ENCODE measurements around the gene C17orf113. TPM values are rescaled to one million over a fixed set of nuclear protein-coding genes. Genes with fewer than 3 reads are reported as not detected.
A peak's percentile ranks its signal among the peaks of the same experiment; 100 is the strongest.

C17orf113 gene
- total RNA-seq, 4 donors from 2014 or later, result 0.37 to 4.1 (median 3.7) TPM; not detected in 1

DNA sequence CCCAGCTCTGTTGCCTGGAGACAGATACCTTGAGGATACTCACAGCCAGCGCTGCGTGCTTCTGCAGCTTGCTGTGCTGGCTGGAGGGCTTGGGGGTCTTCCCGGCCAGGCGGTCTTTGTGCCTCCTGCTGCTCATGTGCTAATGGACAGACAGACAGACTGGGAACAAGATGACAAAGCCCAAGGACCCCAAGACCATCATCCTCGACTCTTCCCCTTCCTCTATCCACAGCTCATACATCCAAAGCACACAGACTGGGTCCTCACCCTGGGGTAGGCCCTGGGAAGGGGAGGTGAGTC is 22.9 kb downstream of the C17orf113 start:
- Histone ChIP-seq H3K4me1 (peaks cover 4 to 18% (median 12%) of the 10 kb centered on the region in 4 donors), H3K4me3 (no peak overlapping the region), H3K27me3 (no peaks in the 10 kb centered on the region), H3K27ac (no peak overlapping the region), H3K36me3 (peaks cover 0 to 13% (median 2%) of the 10 kb centered on the region in 4 donors), H3K9me3 (no peaks in the 10 kb centered on the region)
- in situ Hi-C loops (cut with MboI; ENCODE audit: low pct_ligation_motif_present in 1 of 4, low pct_unique_long_range_greater_than_20kb in 1 of 4, low sequenced_read_pairs in 3 of 4), result no loop called here
- 76 to 100% methylated on average over 1 to 5 of the region's 5 CpGs for WGBS, 2 donors (ENCODE audit: low coverage in 1 of 2)
- intact Hi-C loops (cut with DNase I; ENCODE audit: low total_unique reads), result loop anchor here (5.0 kb wide), 2 partner anchors 70 to 85 kb away; partner anchors contain the start of genes DHX58 and ZNF385C
- TF ChIP-seq, protein P1, sequence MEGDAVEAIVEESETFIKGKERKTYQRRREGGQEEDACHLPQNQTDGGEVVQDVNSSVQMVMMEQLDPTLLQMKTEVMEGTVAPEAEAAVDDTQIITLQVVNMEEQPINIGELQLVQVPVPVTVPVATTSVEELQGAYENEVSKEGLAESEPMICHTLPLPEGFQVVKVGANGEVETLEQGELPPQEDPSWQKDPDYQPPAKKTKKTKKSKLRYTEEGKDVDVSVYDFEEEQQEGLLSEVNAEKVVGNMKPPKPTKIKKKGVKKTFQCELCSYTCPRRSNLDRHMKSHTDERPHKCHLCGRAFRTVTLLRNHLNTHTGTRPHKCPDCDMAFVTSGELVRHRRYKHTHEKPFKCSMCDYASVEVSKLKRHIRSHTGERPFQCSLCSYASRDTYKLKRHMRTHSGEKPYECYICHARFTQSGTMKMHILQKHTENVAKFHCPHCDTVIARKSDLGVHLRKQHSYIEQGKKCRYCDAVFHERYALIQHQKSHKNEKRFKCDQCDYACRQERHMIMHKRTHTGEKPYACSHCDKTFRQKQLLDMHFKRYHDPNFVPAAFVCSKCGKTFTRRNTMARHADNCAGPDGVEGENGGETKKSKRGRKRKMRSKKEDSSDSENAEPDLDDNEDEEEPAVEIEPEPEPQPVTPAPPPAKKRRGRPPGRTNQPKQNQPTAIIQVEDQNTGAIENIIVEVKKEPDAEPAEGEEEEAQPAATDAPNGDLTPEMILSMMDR (IDR thresholded peaks at IDR 0.05), result no peak
- TF ChIP-seq POLR2AphosphoS5 (IDR thresholded peaks at IDR 0.05) (no peak), EP300 (IDR thresholded peaks at IDR 0.05; ENCODE audit: low read depth) (no peak), POLR2A (IDR thresholded peaks at IDR 0.05) (no peak)
- no peak for DNase-seq

DNA sequence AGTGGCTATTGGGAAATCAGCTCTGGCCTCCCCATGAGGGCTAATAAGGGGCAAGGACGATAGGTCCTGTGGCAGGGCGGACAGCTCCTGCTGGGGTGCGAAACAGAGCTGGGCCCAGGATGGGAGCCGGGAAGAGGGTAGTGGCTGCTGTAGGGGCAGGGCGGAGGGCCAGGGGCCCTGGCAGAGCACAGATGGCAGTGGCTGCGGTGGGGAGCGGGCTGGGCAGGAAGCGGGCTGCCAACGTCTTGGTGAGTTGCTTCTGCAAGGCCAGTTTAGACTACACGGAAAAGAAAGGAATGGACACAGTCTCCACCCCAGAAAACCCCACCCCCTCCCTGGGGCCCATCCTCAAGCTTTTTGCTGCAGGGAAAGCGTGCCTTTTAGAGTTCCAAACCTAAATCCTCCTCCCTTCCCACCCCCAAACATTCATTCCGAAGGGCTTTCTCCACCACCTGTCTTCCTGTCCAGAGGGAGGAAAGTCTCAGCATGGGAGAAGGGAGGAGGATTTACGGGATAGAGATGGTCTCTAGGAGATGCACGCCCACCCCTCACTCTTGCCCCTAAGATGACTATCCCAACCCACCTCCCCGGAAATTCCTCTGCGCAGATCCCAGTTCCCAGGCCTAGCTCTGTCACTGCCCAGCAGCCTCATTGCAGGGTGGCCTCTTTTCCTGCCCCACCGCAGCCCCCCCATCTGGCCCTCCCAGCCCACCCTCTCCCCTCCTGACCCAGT is 23.4 kb downstream of the C17orf113 start:
- in situ Hi-C loops (cut with MboI; ENCODE audit: low pct_ligation_motif_present in 1 of 4, low pct_unique_long_range_greater_than_20kb in 1 of 4, low sequenced_read_pairs in 3 of 4) (no loop called here), intact Hi-C loops (cut with DNase I; ENCODE audit: low total_unique reads) (loop anchor here (5.0 kb wide), 2 partner anchors 70 to 85 kb away; partner anchors contain the start of genes DHX58 and ZNF385C)
- no peak for TF ChIP-seq POLR2A (IDR thresholded peaks at IDR 0.05)
- TF ChIP-seq, protein P1 (IDR thresholded peaks at IDR 0.05), result no peak
- no peak for TF ChIP-seq POLR2AphosphoS5 (IDR thresholded peaks at IDR 0.05)
- TF ChIP-seq EP300 (IDR thresholded peaks at IDR 0.05; ENCODE audit: low read depth), result no peak
- 50 to 64% methylated on average over 1 to 17 of the region's 17 CpGs for WGBS, 2 donors (ENCODE audit: low coverage in 1 of 2)
- Histone ChIP-seq H3K36me3 (peaks cover 0 to 17% (median 2%) of the 10 kb centered on the region in 4 donors), H3K27ac (no peak overlapping the region), H3K9me3 (no peaks in the 10 kb centered on the region), H3K4me3 (no peak overlapping the region), H3K27me3 (no peaks in the 10 kb centered on the region), H3K4me1 (peaks cover 4 to 18% (median 12%) of the 10 kb centered on the region in 4 donors)
- DNase-seq, result no peak

DNA sequence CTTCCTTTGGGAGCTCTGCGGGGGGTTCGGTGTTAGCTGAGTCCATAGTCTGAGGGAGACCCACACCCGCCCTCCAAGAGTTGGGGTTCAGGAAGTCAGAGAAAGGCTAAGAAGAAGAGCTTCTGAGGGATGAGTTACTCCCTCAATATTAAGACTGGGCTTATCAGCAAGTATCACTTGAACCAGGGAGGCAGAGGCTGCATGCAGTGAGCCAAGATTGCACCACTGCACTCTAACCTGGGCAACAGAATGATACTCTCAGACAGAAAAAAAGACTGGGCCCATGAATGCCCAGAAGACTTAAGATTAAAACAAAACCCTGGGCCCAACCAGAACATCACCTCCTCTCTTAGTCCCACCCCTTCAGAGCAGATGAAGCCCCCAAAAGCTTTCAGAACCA is 24.5 kb downstream of the C17orf113 start:
- TF ChIP-seq, protein P1 (IDR thresholded peaks at IDR 0.05), result no peak
- TF ChIP-seq POLR2AphosphoS5 (IDR thresholded peaks at IDR 0.05) (no peak), POLR2A (IDR thresholded peaks at IDR 0.05) (no peak), EP300 (IDR thresholded peaks at IDR 0.05; ENCODE audit: low read depth) (no peak)
- in situ Hi-C loops (cut with MboI; ENCODE audit: low pct_ligation_motif_present in 1 of 4, low pct_unique_long_range_greater_than_20kb in 1 of 4, low sequenced_read_pairs in 3 of 4), result no loop called here
- WGBS, 2 donors (ENCODE audit: low coverage in 1 of 2), result 94 to 100% methylated on average over 2 to 3 of the region's 3 CpGs
- peaks cover 9 to 24% (median 17%) of the 10 kb centered on the region in 4 donors for H3K4me1 ChIP-seq
- H3K9me3 ChIP-seq, result no peaks in the 10 kb centered on the region
- H3K27ac ChIP-seq, result no peak overlapping the region
- intact Hi-C loops (cut with DNase I; ENCODE audit: low total_unique reads), result loop anchor here (5.0 kb wide), 2 partner anchors 71 to 86 kb away; partner anchors contain the start of genes DHX58 and ZNF385C
- H3K36me3 ChIP-seq, result peaks cover 0 to 17% (median 2%) of the 10 kb centered on the region in 4 donors
- no peak overlapping the region for H3K4me3 ChIP-seq
- H3K27me3 ChIP-seq, result no peaks in the 10 kb centered on the region
- DNase-seq, result no peak

DNA sequence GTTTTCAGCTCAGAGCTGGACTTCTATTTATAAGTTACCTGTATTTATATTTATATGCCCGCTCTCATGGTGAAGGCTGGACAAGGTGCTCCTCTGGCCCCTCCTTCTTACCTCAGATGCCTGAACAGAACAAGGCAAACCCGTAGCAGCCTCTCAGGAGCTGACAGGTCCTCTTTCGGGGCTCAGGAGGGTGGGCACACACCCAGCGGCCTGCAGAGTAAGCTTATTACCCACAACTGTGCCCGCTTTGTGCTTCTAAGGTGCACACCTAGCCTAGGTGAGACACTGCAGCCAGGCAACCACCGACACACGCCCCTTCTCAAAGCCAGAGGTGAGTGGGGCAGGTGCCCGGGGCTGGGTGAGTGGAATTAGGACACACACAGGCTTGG is 25.2 kb downstream of the C17orf113 start:
- WGBS, 2 donors (ENCODE audit: low coverage in 1 of 2), result 60% methylated on average over 8 of the region's 8 CpGs; no CpG with 5 or more reads in 1 of the 2 donors
- DNase-seq, result no peak
- TF ChIP-seq EP300 (IDR thresholded peaks at IDR 0.05; ENCODE audit: low read depth), result no peak
- TF ChIP-seq, protein P1 (IDR thresholded peaks at IDR 0.05), result no peak
- TF ChIP-seq POLR2AphosphoS5 (IDR thresholded peaks at IDR 0.05), result no peak
- TF ChIP-seq POLR2A (IDR thresholded peaks at IDR 0.05), result no peak
- Histone ChIP-seq H3K36me3 (peaks cover 0 to 17% (median 2%) of the 10 kb centered on the region in 4 donors), H3K27ac (peak overlapping the region; percentile 57 to 77 (median 69)), H3K4me1 (peaks cover 13 to 31% (median 24%) of the 10 kb centered on the region in 4 donors), H3K4me3 (no peak overlapping the region), H3K27me3 (no peaks in the 10 kb centered on the region), H3K9me3 (no peaks in the 10 kb centered on the region)
- intact Hi-C loops (cut with DNase I; ENCODE audit: low total_unique reads) (loop anchor here (5.0 kb wide), 2 partner anchors 72 to 87 kb away; partner anchors contain the start of genes DHX58 and ZNF385C), in situ Hi-C loops (cut with MboI; ENCODE audit: low pct_ligation_motif_present in 1 of 4, low pct_unique_long_range_greater_than_20kb in 1 of 4, low sequenced_read_pairs in 3 of 4) (no loop called here)
